GM18505 (cell line): ENCODE results near the gene SLC2A4RG.

Experiments used
- ATAC-seq: cut with Tn5 transposase; IDR thresholded peaks from one replicate; pipeline ENCODE4 v1.9.1; 2021; ENCODE audit not compliant: unreplicated experiment
- POLR2A ChIP-seq: IDR thresholded peaks from 4 replicates; pipeline ENCODE4 v1.6.1; 2011; ENCODE audit warnings: borderline replicate concordance; ENCODE audit not compliant: insufficient read depth, insufficient read length; ENCODE audit errors: extremely low read depth

The SLC2A4RG gene

GRCh38 chr20:63736893-63737694 lies 2.5 kb upstream of the SLC2A4RG start:
- peak; percentile 10 for TF ChIP-seq POLR2A
- ATAC-seq: no peak

- ATAC-seq: no peak
- TF ChIP-seq POLR2A: no peak
Observed at GRCh38 chr20:63737695-63737944, 2.0 kb upstream of the SLC2A4RG start.

DNA sequence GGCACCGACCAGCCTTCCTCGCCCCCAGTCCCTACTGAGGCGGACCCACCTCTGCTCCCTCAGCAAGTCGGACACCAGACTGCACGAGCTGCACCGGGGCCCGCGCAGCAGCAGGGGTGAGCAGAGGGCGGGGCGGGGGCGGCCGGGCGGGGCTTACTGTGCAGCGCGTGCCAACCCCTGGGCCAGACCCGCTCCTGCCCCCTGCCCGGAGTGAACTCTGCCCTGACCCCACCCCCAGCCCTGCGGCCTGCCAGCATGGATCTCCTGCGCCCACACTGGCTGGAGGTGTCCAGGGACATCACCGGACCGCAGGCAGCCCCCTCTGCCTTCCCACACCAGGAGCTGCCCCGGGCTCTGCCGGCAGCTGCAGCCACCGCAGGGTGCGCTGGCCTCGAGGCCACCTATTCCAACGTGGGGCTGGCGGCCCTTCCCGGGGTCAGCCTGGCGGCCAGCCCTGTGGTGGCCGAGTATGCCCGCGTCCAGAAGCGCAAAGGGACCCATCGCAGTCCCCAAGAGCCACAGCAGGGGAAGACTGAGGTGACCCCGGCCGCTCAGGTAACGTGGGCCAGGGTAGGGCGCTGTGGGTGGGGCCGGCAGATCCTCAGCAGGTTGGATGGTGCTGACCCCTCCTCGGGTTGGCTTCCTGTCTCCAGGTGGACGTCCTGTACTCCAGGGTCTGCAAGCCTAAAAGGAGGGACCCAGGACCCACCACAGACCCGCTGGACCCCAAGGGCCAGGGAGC lies 1.5 kb upstream of the SLC2A4RG start:
- no peak for ATAC-seq
- peak; percentile 44 for TF ChIP-seq POLR2A

- ATAC-seq: no peak
- TF ChIP-seq POLR2A: no peak
Observed at GRCh38 chr20:63738687-63739129, 868 bp upstream of the SLC2A4RG start.

DNA sequence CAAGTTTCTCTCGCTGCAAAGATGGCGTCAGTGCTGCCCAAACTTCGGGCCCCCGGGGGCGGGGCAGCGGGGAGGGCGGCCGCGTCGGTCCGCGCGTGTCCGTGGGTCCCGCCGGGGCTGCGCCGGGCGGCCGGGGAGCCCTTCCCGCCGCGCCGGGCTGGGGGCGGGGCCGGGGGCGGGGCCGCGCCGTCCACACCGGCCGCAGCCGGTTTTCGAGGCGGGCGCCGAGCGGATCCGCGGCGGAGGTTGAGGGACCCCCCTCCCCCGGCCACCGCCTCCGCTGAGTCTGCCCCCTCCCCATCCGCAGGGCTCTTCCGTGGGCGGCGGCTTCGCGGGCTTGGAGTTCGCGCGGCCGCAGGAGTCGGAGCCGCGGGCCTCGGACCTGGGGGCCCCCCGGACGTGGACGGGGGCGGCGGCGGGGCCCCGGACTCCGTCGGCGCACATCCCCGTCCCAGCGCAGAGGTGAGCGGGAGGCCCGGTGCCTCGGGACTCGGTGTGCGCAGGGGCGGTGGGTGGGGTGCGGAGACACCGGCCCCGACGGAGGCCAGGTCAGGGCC lies 572 bp downstream of the SLC2A4RG start:
- ATAC-seq: peak; percentile 14
- TF ChIP-seq POLR2A: peak; percentile 28

DNA sequence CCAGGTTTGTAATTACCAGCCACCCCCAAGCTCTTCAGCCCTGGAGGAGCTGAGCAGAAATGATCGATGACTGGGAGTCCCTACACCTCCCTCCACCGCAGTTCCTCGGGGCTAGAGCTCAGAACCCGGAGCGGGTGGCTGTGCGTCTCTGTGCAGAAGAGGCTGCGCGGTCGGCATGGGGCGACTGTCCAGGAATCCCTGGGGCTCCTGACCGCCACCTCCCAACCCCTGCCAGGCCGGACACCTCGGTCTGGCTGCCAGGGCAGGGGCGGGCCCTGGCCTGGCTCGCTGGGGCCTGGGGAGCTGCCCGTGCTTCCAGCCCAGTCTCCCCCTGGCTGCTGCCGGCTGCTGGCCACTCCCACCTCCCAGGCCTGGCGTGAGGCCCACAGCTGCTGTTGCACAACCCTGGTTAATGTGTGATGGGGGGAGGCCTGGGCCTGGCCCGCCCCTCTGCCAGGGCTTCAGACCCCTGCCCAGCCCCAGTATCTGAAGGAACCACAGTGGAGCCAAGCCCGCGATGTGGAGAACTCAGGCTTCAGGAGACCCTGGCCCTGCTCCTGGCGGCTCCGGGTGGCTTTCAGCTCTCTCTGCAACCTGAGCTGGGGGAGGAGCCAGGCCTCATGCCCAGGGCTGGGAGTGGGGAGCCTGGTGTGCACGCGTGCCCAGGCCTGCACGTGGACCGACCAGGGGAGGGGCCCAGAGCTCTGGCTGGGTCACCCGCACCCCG lies 1.2 kb downstream of the SLC2A4RG start:
- TF ChIP-seq POLR2A: no peak
- no peak for ATAC-seq

- TF ChIP-seq POLR2A: no peak
- no peak for ATAC-seq
Observed at GRCh38 chr20:63741354-63741675, 1.7 kb downstream of the SLC2A4RG start.

GRCh38 chr20:63741676-63742380 lies 2.3 kb downstream of the SLC2A4RG start:
- no peak for ATAC-seq
- TF ChIP-seq POLR2A: no peak

- TF ChIP-seq POLR2A: no peak
- ATAC-seq: no peak
Observed at GRCh38 chr20:63742381-63743024, 2.9 kb downstream of the SLC2A4RG start.

DNA sequence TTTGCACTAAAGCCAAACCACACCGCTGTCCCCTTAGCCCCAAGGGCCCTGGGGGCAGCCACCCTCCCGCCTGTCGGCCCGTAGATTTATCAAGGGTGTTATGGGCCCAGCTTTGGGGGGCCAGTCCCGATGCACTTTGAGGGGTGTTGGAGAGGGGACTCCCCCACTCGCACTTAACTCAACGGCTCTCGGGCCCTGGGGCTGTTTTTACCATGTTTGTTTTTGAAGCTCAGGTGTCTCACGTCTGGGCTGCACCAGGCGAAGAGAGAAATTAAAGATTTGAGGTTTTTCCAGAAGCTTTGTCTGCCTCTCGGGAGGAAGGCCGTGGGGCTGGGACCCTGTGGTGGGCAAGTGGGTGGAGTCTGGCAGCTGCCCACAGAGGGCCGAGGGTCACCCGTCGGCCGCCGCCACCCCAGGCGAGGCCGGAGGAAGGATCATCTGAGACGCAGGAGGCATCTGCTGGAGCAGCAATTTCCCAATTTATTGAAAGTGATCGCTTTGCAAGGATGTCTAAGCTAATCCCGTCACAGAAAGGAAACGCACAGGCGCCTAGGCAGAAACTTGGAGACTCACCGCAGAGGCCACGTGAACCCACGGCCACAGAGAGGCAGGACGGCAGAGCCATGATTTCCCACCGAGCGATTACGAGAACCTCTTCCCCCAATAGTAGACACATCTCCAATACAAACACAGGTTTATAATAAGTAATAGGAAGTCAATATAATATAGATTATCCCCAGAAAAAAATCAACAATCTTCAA lies 3.8 kb downstream of the SLC2A4RG start:
- no peak for ATAC-seq
- TF ChIP-seq POLR2A: no peak

- ATAC-seq: no peak
- TF ChIP-seq POLR2A: no peak
Observed at GRCh38 chr20:63744158-63744557, 4.6 kb downstream of the SLC2A4RG start.

- no peak for TF ChIP-seq POLR2A
Observed at GRCh38 chr20:63744574-63745423, 5.2 kb downstream of the SLC2A4RG start.

GRCh38 chr20:63745424-63745805 lies 5.8 kb downstream of the SLC2A4RG start:
- no peak for TF ChIP-seq POLR2A
- no peak for ATAC-seq

More at GRCh38 chr20:63744574-63745423, 5.2 kb downstream of the SLC2A4RG start:
- no peak for ATAC-seq
